ENCODE data around the gene PLXNA4.

The PLXNA4 gene

DNA sequence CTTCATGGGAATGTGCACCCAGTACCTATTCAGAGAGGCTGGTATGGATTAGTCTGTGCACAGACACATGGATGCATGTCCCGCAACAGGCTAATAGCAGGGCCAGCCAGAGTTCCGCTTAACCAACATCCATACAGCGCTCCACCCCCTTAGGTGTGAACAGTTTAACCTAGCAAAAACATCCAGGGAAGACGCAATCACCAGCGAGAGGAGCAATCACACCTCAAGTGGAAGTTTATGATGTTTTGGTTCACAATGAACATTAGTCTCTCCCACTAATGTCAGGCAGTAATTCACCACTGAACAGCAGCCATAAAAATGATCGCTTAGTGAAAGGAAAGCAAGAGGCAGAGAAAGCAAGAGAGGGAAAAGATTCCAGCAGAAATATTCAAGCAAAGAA, 91.1 kb downstream of the PLXNA4 start (continued):
- TF ChIP-seq ZFP37 (tag by site-specific recombination; IDR thresholded peaks at IDR 0.05) (no peak), ZNF747 (tag by site-specific recombination; IDR thresholded peaks at IDR 0.05) (no peak), HOXA7 (CRISPR knock-in tag; IDR thresholded peaks at IDR 0.05; ENCODE audit: borderline replicate concordance) (no peak), ZNF146 (tag by site-specific recombination; IDR thresholded peaks at IDR 0.05) (0 out of 2 replicates have a peak, but pooled peaks have one; percentile 3), ZNF600 (tag by site-specific recombination; IDR thresholded peaks at IDR 0.05) (peak; percentile 62), ZNF658 (tag by site-specific recombination; IDR thresholded peaks at IDR 0.05) (no peak), GLI4 (tag by site-specific recombination; IDR thresholded peaks at IDR 0.05) (no peak), ZFHX2 (tag by site-specific recombination; conservative IDR thresholded peaks at IDR 0.05) (peak; percentile 39; the same call in 1 of the 2 replicates), ZNF239 (tag by site-specific recombination; IDR thresholded peaks at IDR 0.05) (no peak), ZBTB20 (tag by site-specific recombination; IDR thresholded peaks at IDR 0.05) (no peak; the same call in 1 of the 2 replicates), SP7 (tag by site-specific recombination; IDR thresholded peaks at IDR 0.05) (peak; percentile 96), ZNF366 (tag by site-specific recombination; conservative IDR thresholded peaks at IDR 0.05) (no peak; the same call in 1 of the 2 replicates), SP2 (tag by site-specific recombination; IDR thresholded peaks at IDR 0.05) (no peak), ZNF404 (tag by site-specific recombination; IDR thresholded peaks at IDR 0.05) (no peak), ZNF626 (tag by site-specific recombination; IDR thresholded peaks at IDR 0.05) (no peak), ZNF2 (tag by site-specific recombination; IDR thresholded peaks at IDR 0.05) (peak; percentile 76; the same call in 1 of the 2 replicates)
- TF ChIP-seq, protein P1, sequence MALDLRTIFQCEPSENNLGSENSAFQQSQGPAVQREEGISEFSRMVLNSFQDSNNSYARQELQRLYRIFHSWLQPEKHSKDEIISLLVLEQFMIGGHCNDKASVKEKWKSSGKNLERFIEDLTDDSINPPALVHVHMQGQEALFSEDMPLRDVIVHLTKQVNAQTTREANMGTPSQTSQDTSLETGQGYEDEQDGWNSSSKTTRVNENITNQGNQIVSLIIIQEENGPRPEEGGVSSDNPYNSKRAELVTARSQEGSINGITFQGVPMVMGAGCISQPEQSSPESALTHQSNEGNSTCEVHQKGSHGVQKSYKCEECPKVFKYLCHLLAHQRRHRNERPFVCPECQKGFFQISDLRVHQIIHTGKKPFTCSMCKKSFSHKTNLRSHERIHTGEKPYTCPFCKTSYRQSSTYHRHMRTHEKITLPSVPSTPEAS (tag by site-specific recombination; IDR thresholded peaks at IDR 0.05): no peak
- TF ChIP-seq, protein P2, sequence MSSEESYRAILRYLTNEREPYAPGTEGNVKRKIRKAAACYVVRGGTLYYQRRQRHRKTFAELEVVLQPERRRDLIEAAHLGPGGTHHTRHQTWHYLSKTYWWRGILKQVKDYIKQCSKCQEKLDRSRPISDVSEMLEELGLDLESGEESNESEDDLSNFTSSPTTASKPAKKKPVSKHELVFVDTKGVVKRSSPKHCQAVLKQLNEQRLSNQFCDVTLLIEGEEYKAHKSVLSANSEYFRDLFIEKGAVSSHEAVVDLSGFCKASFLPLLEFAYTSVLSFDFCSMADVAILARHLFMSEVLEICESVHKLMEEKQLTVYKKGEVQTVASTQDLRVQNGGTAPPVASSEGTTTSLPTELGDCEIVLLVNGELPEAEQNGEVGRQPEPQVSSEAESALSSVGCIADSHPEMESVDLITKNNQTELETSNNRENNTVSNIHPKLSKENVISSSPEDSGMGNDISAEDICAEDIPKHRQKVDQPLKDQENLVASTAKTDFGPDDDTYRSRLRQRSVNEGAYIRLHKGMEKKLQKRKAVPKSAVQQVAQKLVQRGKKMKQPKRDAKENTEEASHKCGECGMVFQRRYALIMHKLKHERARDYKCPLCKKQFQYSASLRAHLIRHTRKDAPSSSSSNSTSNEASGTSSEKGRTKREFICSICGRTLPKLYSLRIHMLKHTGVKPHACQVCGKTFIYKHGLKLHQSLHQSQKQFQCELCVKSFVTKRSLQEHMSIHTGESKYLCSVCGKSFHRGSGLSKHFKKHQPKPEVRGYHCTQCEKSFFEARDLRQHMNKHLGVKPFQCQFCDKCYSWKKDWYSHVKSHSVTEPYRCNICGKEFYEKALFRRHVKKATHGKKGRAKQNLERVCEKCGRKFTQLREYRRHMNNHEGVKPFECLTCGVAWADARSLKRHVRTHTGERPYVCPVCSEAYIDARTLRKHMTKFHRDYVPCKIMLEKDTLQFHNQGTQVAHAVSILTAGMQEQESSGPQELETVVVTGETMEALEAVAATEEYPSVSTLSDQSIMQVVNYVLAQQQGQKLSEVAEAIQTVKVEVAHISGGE (tag by site-specific recombination; conservative IDR thresholded peaks at IDR 0.05; ENCODE audit: low read depth): no peak
- TF ChIP-seq, protein P3, sequence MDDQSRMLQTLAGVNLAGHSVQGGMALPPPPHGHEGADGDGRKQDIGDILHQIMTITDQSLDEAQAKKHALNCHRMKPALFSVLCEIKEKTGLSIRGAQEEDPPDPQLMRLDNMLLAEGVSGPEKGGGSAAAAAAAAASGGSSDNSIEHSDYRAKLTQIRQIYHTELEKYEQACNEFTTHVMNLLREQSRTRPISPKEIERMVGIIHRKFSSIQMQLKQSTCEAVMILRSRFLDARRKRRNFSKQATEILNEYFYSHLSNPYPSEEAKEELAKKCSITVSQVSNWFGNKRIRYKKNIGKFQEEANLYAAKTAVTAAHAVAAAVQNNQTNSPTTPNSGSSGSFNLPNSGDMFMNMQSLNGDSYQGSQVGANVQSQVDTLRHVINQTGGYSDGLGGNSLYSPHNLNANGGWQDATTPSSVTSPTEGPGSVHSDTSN (CRISPR knock-in tag; IDR thresholded peaks at IDR 0.05): no peak
- TF ChIP-seq, protein P4, sequence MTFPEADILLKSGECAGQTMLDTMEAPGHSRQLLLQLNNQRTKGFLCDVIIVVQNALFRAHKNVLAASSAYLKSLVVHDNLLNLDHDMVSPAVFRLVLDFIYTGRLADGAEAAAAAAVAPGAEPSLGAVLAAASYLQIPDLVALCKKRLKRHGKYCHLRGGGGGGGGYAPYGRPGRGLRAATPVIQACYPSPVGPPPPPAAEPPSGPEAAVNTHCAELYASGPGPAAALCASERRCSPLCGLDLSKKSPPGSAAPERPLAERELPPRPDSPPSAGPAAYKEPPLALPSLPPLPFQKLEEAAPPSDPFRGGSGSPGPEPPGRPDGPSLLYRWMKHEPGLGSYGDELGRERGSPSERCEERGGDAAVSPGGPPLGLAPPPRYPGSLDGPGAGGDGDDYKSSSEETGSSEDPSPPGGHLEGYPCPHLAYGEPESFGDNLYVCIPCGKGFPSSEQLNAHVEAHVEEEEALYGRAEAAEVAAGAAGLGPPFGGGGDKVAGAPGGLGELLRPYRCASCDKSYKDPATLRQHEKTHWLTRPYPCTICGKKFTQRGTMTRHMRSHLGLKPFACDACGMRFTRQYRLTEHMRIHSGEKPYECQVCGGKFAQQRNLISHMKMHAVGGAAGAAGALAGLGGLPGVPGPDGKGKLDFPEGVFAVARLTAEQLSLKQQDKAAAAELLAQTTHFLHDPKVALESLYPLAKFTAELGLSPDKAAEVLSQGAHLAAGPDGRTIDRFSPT (tag by site-specific recombination; IDR thresholded peaks at IDR 0.05): no peak; the same call in 1 of the 2 replicates
- TF ChIP-seq, protein P5, sequence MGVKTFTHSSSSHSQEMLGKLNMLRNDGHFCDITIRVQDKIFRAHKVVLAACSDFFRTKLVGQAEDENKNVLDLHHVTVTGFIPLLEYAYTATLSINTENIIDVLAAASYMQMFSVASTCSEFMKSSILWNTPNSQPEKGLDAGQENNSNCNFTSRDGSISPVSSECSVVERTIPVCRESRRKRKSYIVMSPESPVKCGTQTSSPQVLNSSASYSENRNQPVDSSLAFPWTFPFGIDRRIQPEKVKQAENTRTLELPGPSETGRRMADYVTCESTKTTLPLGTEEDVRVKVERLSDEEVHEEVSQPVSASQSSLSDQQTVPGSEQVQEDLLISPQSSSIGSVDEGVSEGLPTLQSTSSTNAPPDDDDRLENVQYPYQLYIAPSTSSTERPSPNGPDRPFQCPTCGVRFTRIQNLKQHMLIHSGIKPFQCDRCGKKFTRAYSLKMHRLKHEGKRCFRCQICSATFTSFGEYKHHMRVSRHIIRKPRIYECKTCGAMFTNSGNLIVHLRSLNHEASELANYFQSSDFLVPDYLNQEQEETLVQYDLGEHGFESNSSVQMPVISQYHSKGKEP (tag by site-specific recombination; IDR thresholded peaks at IDR 0.05): peak; percentile 80
- TF ChIP-seq, protein P6, sequence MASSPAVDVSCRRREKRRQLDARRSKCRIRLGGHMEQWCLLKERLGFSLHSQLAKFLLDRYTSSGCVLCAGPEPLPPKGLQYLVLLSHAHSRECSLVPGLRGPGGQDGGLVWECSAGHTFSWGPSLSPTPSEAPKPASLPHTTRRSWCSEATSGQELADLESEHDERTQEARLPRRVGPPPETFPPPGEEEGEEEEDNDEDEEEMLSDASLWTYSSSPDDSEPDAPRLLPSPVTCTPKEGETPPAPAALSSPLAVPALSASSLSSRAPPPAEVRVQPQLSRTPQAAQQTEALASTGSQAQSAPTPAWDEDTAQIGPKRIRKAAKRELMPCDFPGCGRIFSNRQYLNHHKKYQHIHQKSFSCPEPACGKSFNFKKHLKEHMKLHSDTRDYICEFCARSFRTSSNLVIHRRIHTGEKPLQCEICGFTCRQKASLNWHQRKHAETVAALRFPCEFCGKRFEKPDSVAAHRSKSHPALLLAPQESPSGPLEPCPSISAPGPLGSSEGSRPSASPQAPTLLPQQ (tag by site-specific recombination; IDR thresholded peaks at IDR 0.05): no peak
- TF ChIP-seq, protein P7, sequence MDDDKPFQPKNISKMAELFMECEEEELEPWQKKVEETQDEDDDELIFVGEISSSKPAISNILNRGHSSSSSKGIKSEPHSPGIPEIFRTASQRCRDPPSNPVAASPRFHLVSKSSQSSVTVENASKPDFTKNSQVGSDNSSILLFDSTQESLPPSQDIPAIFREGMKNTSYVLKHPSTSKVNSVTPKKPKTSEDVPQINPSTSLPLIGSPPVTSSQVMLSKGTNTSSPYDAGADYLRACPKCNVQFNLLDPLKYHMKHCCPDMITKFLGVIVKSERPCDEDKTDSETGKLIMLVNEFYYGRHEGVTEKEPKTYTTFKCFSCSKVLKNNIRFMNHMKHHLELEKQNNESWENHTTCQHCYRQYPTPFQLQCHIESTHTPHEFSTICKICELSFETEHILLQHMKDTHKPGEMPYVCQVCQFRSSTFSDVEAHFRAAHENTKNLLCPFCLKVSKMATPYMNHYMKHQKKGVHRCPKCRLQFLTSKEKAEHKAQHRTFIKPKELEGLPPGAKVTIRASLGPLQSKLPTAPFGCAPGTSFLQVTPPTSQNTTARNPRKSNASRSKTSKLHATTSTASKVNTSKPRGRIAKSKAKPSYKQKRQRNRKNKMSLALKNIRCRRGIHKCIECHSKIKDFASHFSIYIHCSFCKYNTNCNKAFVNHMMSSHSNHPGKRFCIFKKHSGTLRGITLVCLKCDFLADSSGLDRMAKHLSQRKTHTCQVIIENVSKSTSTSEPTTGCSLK (tag by site-specific recombination; IDR thresholded peaks at IDR 0.05): no peak
- TF ChIP-seq, protein P8, sequence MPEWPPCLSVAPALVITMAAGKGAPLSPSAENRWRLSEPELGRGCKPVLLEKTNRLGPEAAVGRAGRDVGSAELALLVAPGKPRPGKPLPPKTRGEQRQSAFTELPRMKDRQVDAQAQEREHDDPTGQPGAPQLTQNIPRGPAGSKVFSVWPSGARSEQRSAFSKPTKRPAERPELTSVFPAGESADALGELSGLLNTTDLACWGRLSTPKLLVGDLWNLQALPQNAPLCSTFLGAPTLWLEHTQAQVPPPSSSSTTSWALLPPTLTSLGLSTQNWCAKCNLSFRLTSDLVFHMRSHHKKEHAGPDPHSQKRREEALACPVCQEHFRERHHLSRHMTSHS (tag by site-specific recombination; IDR thresholded peaks at IDR 0.05): peak; percentile 95
- TF ChIP-seq, protein P9, sequence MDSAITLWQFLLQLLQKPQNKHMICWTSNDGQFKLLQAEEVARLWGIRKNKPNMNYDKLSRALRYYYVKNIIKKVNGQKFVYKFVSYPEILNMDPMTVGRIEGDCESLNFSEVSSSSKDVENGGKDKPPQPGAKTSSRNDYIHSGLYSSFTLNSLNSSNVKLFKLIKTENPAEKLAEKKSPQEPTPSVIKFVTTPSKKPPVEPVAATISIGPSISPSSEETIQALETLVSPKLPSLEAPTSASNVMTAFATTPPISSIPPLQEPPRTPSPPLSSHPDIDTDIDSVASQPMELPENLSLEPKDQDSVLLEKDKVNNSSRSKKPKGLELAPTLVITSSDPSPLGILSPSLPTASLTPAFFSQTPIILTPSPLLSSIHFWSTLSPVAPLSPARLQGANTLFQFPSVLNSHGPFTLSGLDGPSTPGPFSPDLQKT (IDR thresholded peaks at IDR 0.05; ENCODE audit: borderline replicate concordance, low read depth, low read length): no peak

All from HEK293 (cell line).